Measurements from ENCODE around the gene MTHFSD.

MTHFSD gene

DNA sequence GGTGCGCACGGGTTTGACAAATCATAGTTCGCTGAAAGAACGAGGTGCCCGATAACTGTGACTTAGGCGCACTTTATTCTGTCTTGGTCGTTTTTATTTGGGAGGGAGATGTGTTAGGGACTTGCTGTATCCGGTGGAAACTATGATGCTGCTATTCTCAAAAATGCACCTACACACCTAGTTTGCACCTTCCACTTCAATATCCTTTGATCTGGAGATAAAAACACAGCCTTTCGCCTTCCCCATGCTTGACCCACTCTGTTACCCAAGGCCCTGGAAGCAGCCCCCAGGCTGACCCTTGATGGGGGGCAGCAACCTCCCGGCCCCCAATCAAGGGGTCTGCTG is 59.7 kb downstream of the MTHFSD start:
- H3K4me3 ChIP-seq (ENCODE audit: low read depth, low read length): no peak overlapping the region
- DNase-seq (ENCODE audit: low read depth): no peak
- TF ChIP-seq, protein P1, sequence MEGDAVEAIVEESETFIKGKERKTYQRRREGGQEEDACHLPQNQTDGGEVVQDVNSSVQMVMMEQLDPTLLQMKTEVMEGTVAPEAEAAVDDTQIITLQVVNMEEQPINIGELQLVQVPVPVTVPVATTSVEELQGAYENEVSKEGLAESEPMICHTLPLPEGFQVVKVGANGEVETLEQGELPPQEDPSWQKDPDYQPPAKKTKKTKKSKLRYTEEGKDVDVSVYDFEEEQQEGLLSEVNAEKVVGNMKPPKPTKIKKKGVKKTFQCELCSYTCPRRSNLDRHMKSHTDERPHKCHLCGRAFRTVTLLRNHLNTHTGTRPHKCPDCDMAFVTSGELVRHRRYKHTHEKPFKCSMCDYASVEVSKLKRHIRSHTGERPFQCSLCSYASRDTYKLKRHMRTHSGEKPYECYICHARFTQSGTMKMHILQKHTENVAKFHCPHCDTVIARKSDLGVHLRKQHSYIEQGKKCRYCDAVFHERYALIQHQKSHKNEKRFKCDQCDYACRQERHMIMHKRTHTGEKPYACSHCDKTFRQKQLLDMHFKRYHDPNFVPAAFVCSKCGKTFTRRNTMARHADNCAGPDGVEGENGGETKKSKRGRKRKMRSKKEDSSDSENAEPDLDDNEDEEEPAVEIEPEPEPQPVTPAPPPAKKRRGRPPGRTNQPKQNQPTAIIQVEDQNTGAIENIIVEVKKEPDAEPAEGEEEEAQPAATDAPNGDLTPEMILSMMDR (IDR thresholded peaks at IDR 0.05; ENCODE audit: control insufficient read depth, extremely low read depth, insufficient read depth): no peak

DNA sequence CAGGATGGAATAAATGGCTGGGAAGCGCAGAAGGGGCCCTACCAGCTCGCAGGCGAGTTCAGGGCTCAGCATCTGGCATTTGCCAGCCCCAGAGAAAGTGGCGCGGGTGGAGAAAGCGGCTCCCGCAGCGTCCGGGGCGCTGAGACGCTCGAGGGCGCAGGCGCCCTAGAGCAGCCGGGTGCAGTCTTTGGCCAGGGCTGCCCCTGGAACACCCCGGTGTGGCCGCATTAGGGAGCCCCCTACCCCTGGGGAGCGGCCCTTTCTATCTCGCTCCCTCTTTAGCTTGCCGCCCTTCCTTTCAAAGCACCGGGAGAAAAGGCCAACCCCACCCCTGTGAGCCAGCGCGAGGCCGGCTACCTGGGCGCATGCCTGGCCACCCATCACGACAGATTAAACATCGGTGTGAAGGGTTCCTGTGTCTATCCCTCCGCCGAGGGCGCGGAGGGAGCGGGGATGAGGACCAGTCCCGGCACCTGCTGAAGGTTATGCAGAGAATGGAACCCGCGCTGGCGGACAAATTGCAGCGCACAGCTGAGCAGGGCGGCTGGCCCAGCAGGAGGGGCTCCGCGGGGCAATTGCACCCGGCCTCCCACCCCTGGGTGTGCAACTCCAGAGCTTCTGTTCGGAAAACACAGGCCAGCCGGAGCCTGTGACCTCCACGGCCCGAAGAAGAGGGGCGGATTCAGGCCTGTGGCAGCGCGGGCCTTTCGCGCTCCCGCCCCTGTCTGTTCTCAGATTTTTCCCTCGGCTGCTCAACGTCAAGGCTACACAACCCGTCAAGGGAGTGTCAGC is 60.3 kb downstream of the MTHFSD start:
- no peak overlapping the region for H3K4me3 ChIP-seq (ENCODE audit: low read depth, low read length)
- TF ChIP-seq, protein P1 (IDR thresholded peaks at IDR 0.05; ENCODE audit: control insufficient read depth, extremely low read depth, insufficient read depth): no peak
- DNase-seq (ENCODE audit: low read depth): no peak

DNA sequence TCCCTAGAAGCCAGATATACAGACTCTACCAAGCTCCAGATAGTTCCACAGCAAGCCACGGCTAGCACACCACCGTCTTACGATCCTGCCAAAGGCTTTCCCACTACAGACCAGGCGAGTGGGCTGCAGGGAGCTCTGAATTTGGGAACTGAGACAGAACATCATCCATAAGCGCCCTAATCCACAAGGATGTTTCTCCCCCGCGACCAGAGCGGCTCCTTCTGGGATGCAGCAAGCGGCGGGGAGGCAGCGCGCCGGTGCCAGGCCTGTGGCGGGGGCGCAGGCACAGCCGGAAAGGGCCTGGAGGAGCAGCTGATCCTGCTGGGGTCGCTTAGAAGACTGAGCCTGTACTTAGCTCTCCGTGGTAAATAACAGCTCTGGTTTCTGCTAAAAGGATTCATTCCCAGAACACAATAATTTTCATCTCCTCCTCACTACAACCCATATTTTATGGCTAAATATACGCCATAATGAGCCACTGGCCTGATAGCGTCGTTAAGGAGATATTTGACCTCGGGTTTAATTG is 60.9 kb downstream of the MTHFSD start:
- no peak for DNase-seq (ENCODE audit: low read depth)
- TF ChIP-seq, protein P1 (IDR thresholded peaks at IDR 0.05; ENCODE audit: control insufficient read depth, extremely low read depth, insufficient read depth): no peak
- H3K4me3 ChIP-seq (ENCODE audit: low read depth, low read length): no peak overlapping the region

DNA sequence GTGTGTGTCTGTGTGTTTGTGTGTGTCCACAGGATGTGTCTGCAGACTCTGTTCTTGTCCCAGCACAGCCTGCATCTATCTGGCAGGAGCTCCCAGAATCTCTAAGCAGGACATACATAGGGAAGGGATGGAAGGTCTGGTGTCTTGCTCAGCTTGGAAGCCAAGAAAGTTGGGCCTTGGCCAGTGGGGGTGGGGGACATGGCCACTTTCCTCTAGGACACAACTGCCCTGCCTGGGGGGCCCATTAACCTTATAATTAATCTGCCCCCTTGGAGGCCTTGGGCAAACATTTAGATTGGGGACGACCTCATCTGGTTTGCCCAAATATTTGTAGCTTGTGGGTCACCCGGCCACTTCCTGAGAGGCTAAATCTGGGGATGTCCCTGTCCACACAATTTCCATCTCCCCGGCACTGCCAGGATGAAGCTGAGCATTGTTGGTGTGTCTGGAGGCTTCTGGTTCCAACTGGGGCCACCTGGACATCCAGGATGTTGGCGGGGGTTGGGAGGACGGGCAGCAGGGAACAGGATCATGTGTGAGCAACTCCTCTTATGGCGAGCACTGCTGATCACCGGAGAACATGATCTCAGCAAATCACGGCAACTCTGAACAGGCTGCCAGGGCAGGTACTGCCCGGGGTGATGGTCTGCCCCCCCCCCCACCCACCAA is 61.9 kb downstream of the MTHFSD start:
- TF ChIP-seq, protein P1 (IDR thresholded peaks at IDR 0.05; ENCODE audit: control insufficient read depth, extremely low read depth, insufficient read depth): no peak
- no peak overlapping the region for H3K4me3 ChIP-seq (ENCODE audit: low read depth, low read length)
- no peak for DNase-seq (ENCODE audit: low read depth)

DNA sequence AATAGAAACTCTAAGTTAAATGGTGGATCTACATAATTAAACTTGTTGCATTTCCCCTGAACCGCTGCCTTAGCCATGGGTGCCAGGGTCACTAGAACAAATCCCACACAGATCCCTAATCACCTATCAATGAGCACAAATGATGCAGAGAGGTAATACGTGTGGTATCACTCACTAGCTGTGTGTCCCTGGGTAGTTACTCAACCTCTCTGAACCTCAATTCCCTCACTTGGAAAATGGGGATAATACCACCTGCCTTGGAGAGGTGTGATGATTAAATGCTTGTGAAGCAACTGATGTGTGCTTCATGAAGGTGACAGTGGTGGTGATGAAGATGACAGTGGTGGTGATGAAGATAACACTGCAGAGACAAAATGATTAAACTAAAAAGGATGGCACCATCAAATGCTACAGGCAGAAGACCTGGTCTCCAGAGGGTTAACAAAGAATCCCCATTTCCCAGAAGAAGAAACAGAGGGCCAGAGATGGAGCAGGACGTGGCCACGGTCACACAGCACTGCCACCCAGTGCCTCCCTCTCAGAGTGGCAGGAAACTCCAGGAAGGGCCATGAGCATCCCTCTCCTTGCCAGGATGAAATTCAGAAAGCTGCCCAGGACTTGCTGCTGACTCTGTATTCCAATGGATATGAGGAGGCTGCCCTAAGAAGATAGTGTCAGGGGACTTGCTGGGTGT is 62.6 kb downstream of the MTHFSD start:
- H3K4me3 ChIP-seq (ENCODE audit: low read depth, low read length): no peak overlapping the region
- DNase-seq (ENCODE audit: low read depth): no peak
- TF ChIP-seq, protein P1 (IDR thresholded peaks at IDR 0.05; ENCODE audit: control insufficient read depth, extremely low read depth, insufficient read depth): no peak

DNA sequence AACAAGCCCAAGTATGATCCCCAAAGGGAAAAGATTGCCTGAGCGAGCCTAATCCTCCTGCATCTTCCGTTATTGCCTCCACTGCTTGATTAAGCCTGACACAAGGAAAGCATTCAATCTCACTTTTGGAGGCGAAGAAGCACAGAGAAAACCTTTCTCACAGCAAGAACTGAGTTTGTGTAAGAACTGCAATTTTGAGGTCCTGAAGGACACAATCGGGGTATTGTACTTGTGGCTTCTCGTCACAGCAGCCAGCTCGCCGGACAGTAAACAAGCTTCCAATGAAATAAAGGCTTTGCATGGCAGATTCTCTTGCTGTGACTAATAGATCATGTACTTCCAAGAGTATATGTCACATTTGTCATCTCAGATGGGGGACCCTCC is 63.4 kb downstream of the MTHFSD start:
- H3K4me3 ChIP-seq (ENCODE audit: low read depth, low read length): no peak overlapping the region
- TF ChIP-seq, protein P1 (IDR thresholded peaks at IDR 0.05; ENCODE audit: control insufficient read depth, extremely low read depth, insufficient read depth): no peak
- no peak for DNase-seq (ENCODE audit: low read depth)
